Stimulated activated memory B cell treated with anti-CD40 and anti-IgM and Interleukin-4, amounts not matched to agents 10 μg/mL and 1 μg/mL and 100 μg/mL, for 72 hours (primary cell): Measurements from ENCODE around the gene ETV3L.

Experiments
- ATAC-seq: fragments of 150-1000 bp; cut with Tn5 transposase; 2 replicates; pipeline ENCODE4 v1.10.0; 2021
- H3K27ac Mint-ChIP-seq: one replicate; pipeline ENCODE4 v1.8.0; 2022; ENCODE audit warnings: mild to moderate bottlenecking, mixed read lengths
- H3K27me3 Mint-ChIP-seq: one replicate; pipeline ENCODE4 v1.8.0; 2022; ENCODE audit warnings: mixed read lengths
- H3K36me3 Mint-ChIP-seq: one replicate; pipeline ENCODE4 v1.8.0; 2022; ENCODE audit warnings: mixed read lengths
- H3K4me1 Mint-ChIP-seq: one replicate; pipeline ENCODE4 v1.8.0; 2022; ENCODE audit warnings: mixed read lengths
- H3K4me3 Mint-ChIP-seq: one replicate; pipeline ENCODE4 v1.8.0; 2022; ENCODE audit warnings: mild to moderate bottlenecking, moderate library complexity, mixed read lengths
- H3K9me3 Mint-ChIP-seq: one replicate; pipeline ENCODE4 v1.8.0; 2022; ENCODE audit warnings: mixed read lengths

ETV3L gene

GRCh38 chr1:157042846-157043245, 56.8 kb downstream of the ETV3L start:
- ATAC-seq, result no peak
- Mint-ChIP-seq H3K36me3 (no peaks in the 10 kb centered on the region), H3K9me3 (no peaks in the 10 kb centered on the region), H3K27me3 (peaks cover 71% of the 10 kb centered on the region), H3K27ac (no peak overlapping the region), H3K4me1 (peaks cover 15% of the 10 kb centered on the region), H3K4me3 (no peak overlapping the region)
